A549 (cell line): ENCODE results near the gene POC1B. TPM values are rescaled to one million over a fixed set of nuclear protein-coding genes. Genes with fewer than 3 reads are reported as not detected.

Experiments
- ATAC-seq, 2 experiments: fragments of 200-7000 bp in 1 of 2; fragments of >200 bp in 1 of 2; cut with Nextera tagmentation in 1 of 2; cut with Tn5 transposase in 1 of 2; 3 replicates each; pipeline versions ENCODE4 v1.8.0 to v1.9.1; 2018 to 2020; ENCODE audit warnings: mild to moderate bottlenecking in 1 of 2, moderate library complexity in 1 of 2
- CTCF ChIA-PET: fragments of 300-600 bp; sonication (Branson Sonifier 250); formaldehyde crosslinking; extraction: SDS; loops from one replicate; lab custom pipeline; 2021; ENCODE audit warnings: antibody characterized with exemption, inconsistent platforms; lab: Yijun Ruan, JAX
- POLR2A ChIA-PET: fragments of 350-600 bp; formaldehyde crosslinking; extraction: SDS; loops from one replicate; lab custom pipeline; 2021; ENCODE audit warnings: antibody characterized with exemption, inconsistent platforms; lab: Yijun Ruan, JAX
- DNase-seq, 2 experiments: peaks; one replicate each; pipeline versions ENCODE4 v3.0.0 to v3.0.0-alpha.2; 2011 to 2016; ENCODE audit warnings: low read depth in 1 of 2, low spot score in 1 of 2
- FAIRE-seq: peaks from 2 replicates; lab custom pipeline; 2011; peaks lifted over from hg19 to GRCh38; lab: Jason Lieb, UNC
- H3K27ac ChIP-seq, 2 experiments: fragments of >200 bp; sonication (Bioruptor Twin); formaldehyde crosslinking; 3 replicates each; pipeline ENCODE4 v1.5.1; 2016 to 2017
- H3K4me1 ChIP-seq: fragments of >200 bp; sonication (Bioruptor Twin); formaldehyde crosslinking; 3 replicates; pipeline ENCODE4 v1.6.1; 2016
- H3K4me2 ChIP-seq: fragments of >200 bp; sonication (Bioruptor Twin); formaldehyde crosslinking; 3 replicates; pipeline ENCODE4 v1.6.1; 2016
- H3K4me3 ChIP-seq: fragments of >200 bp; sonication (Bioruptor Twin); formaldehyde crosslinking; 3 replicates; pipeline ENCODE4 v1.5.1; 2016
- H3K9me3 ChIP-seq: fragments of >200 bp; sonication (Bioruptor Twin); formaldehyde crosslinking; 3 replicates; pipeline ENCODE4 v1.6.1; 2016
- CBX2 ChIP-seq: fragments of 200-600 bp; sonication (generic); IDR thresholded peaks from 2 replicates; pipeline ENCODE4 v1.6.1; 2016; ENCODE audit warnings: low read depth, mild to moderate bottlenecking, borderline replicate concordance
- CHD2 ChIP-seq: fragments of 150-350 bp; IDR thresholded peaks from 2 replicates; pipeline ENCODE4 v1.6.1; 2014; ENCODE audit warnings: low read length; ENCODE audit not compliant: partially characterized antibody
- CTCF ChIP-seq: fragments of >200 bp; sonication (Bioruptor Twin); formaldehyde crosslinking; IDR thresholded peaks from 3 replicates; pipeline ENCODE4 v1.5.1; 2016
- EHF ChIP-seq: fragments of 250-450 bp; sonication (Bioruptor Pico); IDR thresholded peaks from 2 replicates; pipeline ENCODE4 v1.5.0; 2020; ENCODE audit warnings: mild to moderate bottlenecking
- EHMT2 ChIP-seq: fragments of 200-600 bp; sonication (generic); IDR thresholded peaks from 2 replicates; pipeline ENCODE4 v1.6.1; 2016; ENCODE audit warnings: antibody characterized with exemption, low read depth, mild to moderate bottlenecking, moderate library complexity
- ESRRA ChIP-seq: fragments of 150-350 bp; IDR thresholded peaks from 2 replicates; pipeline ENCODE4 v1.6.1; 2014; ENCODE audit warnings: mild to moderate bottlenecking, low read length, borderline replicate concordance
- FOSB ChIP-seq: fragments of 250-450 bp; sonication (Bioruptor Pico); IDR thresholded peaks from 2 replicates; pipeline ENCODE4 v1.5.0; 2020; ENCODE audit warnings: mild to moderate bottlenecking, moderate library complexity
- FOXS1 ChIP-seq: fragments of 250-450 bp; sonication (Bioruptor Pico); IDR thresholded peaks from 2 replicates; pipeline ENCODE4 v1.5.0; 2020; ENCODE audit warnings: mild to moderate bottlenecking, moderate library complexity
- GATA3 ChIP-seq: IDR thresholded peaks from 2 replicates; pipeline ENCODE4 v1.6.1; 2012; ENCODE audit warnings: borderline replicate concordance
- HDAC2 ChIP-seq: fragments of 200-600 bp; sonication (generic); IDR thresholded peaks from 2 replicates; pipeline ENCODE4 v1.6.1; 2016
- HEYL ChIP-seq: fragments of 250-450 bp; sonication (Bioruptor Pico); IDR thresholded peaks from 2 replicates; pipeline ENCODE4 v1.8.0; 2021; ENCODE audit warnings: mild to moderate bottlenecking, moderate library complexity
- HOXB13 ChIP-seq: fragments of 250-450 bp; sonication (Bioruptor Pico); IDR thresholded peaks from 2 replicates; pipeline ENCODE4 v1.5.0; 2020; ENCODE audit warnings: low read depth, mild to moderate bottlenecking, moderate library complexity
- JUN ChIP-seq, 2 experiments: fragments of >200 bp; sonication (Bioruptor Twin); formaldehyde crosslinking; IDR thresholded peaks; 2 replicates in 1 of 2; 3 replicates in 1 of 2; pipeline ENCODE4 v1.6.1; 2016 to 2017
- MYC ChIP-seq: IDR thresholded peaks from 2 replicates; pipeline ENCODE4 v1.6.1; 2012; ENCODE audit warnings: mild to moderate bottlenecking, inconsistent platforms, low read length, improper control_type of control experiment, borderline replicate concordance
- NFE2L2 ChIP-seq: fragments of 150-350 bp; conservative IDR thresholded peaks from 2 replicates; pipeline ENCODE4 v1.6.1; 2014; ENCODE audit warnings: low read length
- NPAS2 ChIP-seq: fragments of 250-450 bp; sonication (Bioruptor Pico); IDR thresholded peaks from 2 replicates; pipeline ENCODE4 v1.8.0; 2022; ENCODE audit warnings: mild to moderate bottlenecking, moderate library complexity, borderline replicate concordance
- NR3C1 ChIP-seq: fragments of >200 bp; sonication (Bioruptor Twin); formaldehyde crosslinking; IDR thresholded peaks from 3 replicates; pipeline ENCODE4 v1.6.1; 2017
- PHF8 ChIP-seq: fragments of 200-600 bp; sonication (generic); IDR thresholded peaks from 2 replicates; pipeline ENCODE4 v1.6.1; 2016; ENCODE audit warnings: low read depth, mild to moderate bottlenecking, antibody characterized with exemption, moderate library complexity, borderline replicate concordance
- POLR2AphosphoS2 ChIP-seq: conservative IDR thresholded peaks from 2 replicates; pipeline ENCODE4 v1.6.1; 2012; ENCODE audit warnings: low read length, improper control_type of control experiment, inconsistent platforms
- RAD21 ChIP-seq, 2 experiments: fragments of >200 bp in 1 of 2; sonication (Bioruptor Twin) in 1 of 2; formaldehyde crosslinking in 1 of 2; IDR thresholded peaks in 1 of 2; conservative IDR thresholded peaks in 1 of 2; 2 replicates in 1 of 2; 3 replicates in 1 of 2; pipeline ENCODE4 v1.6.1; 2012 to 2018; ENCODE audit warnings: inconsistent platforms in 1 of 2
- RFX5 ChIP-seq: fragments of 450-650 bp; IDR thresholded peaks from 2 replicates; pipeline ENCODE4 v1.7.1; 2014; ENCODE audit warnings: antibody characterized with exemption, mild to moderate bottlenecking, moderate library complexity
- SREBF2 ChIP-seq: fragments of 450-650 bp; IDR thresholded peaks from 2 replicates; pipeline ENCODE4 v1.6.1; 2014; ENCODE audit warnings: mild to moderate bottlenecking, moderate library complexity
- ZFP36 ChIP-seq: fragments of 450-650 bp; IDR thresholded peaks from 2 replicates; pipeline ENCODE4 v1.6.1; 2014; ENCODE audit warnings: borderline replicate concordance; ENCODE audit not compliant: partially characterized antibody
- ZNF302 ChIP-seq: fragments of 250-450 bp; sonication (Bioruptor Pico); IDR thresholded peaks from 2 replicates; pipeline ENCODE4 v1.9.0; 2021; ENCODE audit warnings: inconsistent platforms, mild to moderate bottlenecking, moderate library complexity
- WGBS: methylation state at CpG from one replicate; pipeline ENCODE4 v1.1.6; 2017; ENCODE audit errors: missing lambda C conversion rate; 5-methylcytosine and 5-hydroxymethylcytosine counted together
- polyA plus RNA-seq, 4 experiments: library from polyadenylated mRNA; depleted of rRNA in 3 of 4; stranded (reverse); fragments of >200 nt; fragmentation: RNase III in 1 of 4; extraction: RNeasy Plus Mini Kit Qiagen cat#74134 plus additional on column Dnase treatment in 1 of 4; gene quantifications; 2 replicates in 3 of 4; 3 replicates in 1 of 4; pipeline ENCODE4 v1.2.3, GENCODE V29; 2011 to 2017

POC1B gene
- polyA plus RNA-seq, 2 of the 4 experiments (the other 2 are of a cell fraction) = 10.8 to 38.6 TPM

GRCh38 chr12:89414322-89414721 lies 111.5 kb downstream of the POC1B start:
- 86% methylated on average over 3 of the region's 3 CpGs for WGBS

GRCh38 chr12:89413234-89413633 lies 112.6 kb downstream of the POC1B start:
- DNase-seq (no peak), ATAC-seq (no peak), FAIRE-seq (no peak)
- peaks cover 15% of the 10 kb centered on the region for H3K4me1 ChIP-seq
- no peak overlapping the region for H3K27ac ChIP-seq
- TF ChIP-seq FOXS1 (CRISPR knock-in tag) (no peak), RAD21 (conservative IDR thresholded peaks at IDR 0.05 in 1 of 2, IDR thresholded peaks at IDR 0.05 in 1 of 2) (no peak), FOSB (CRISPR knock-in tag) (no peak), CBX2 (no peak)
- WGBS = 83% methylated on average over 3 of the region's 3 CpGs
- H3K4me2 ChIP-seq = no peak overlapping the region
- no peaks in the 10 kb centered on the region for H3K9me3 ChIP-seq
- POLR2A ChIA-PET = no interaction called here
- CTCF ChIA-PET = interaction anchor here (1.0 kb wide), 1 partner anchor 26 kb away, joined by 3 read pairs; no protein-coding TSS in a partner anchor
- H3K4me3 ChIP-seq = no peak overlapping the region

More at GRCh38 chr12:89414322-89414721, 111.5 kb downstream of the POC1B start:
- Histone ChIP-seq H3K9me3 (no peaks in the 10 kb centered on the region), H3K4me2 (no peak overlapping the region), H3K27ac (no peak overlapping the region), H3K4me3 (no peak overlapping the region), H3K4me1 (peaks cover 15% of the 10 kb centered on the region)
- POLR2A ChIA-PET = no interaction called here
- no peak for FAIRE-seq
- no peak for DNase-seq
- CTCF ChIA-PET = interaction anchor here (1.0 kb wide), 1 partner anchor 27 kb away, joined by 3 read pairs; no protein-coding TSS in a partner anchor
- TF ChIP-seq RAD21 (conservative IDR thresholded peaks at IDR 0.05 in 1 of 2, IDR thresholded peaks at IDR 0.05 in 1 of 2) (no peak), CHD2 (no peak), EHMT2 (no peak), CTCF (no peak), ZNF302 (no peak), HDAC2 (no peak), NPAS2 (CRISPR knock-in tag) (no peak), NR3C1 (no peak), NFE2L2 (no peak), HEYL (CRISPR knock-in tag) (no peak), POLR2AphosphoS2 (no peak), EHF (CRISPR knock-in tag) (no peak), RFX5 (no peak), MYC (no peak), SREBF2 (no peak), ZFP36 (no peak), GATA3 (no peak), JUN (IDR thresholded peaks at IDR 0.05) (no peak), ESRRA (no peak), PHF8 (no peak)
- ATAC-seq = no peak

GRCh38 chr12:89412665-89413064 lies 113.2 kb downstream of the POC1B start:
- H3K4me1 ChIP-seq = peaks cover 12% of the 10 kb centered on the region
- CTCF ChIA-PET = no interaction called here
- ATAC-seq = no peak
- WGBS = 94% methylated on average over 6 of the region's 6 CpGs
- no peak for TF ChIP-seq HOXB13 (CRISPR knock-in tag)
- TF ChIP-seq, all 56 proteins: peak for 0
- DNase-seq = no peak
- POLR2A ChIA-PET = no interaction called here
- no peak overlapping the region for H3K27ac ChIP-seq
- no peak overlapping the region for H3K4me2 ChIP-seq
- no peaks in the 10 kb centered on the region for H3K9me3 ChIP-seq
- no peak overlapping the region for H3K4me3 ChIP-seq
- no peak for FAIRE-seq
